ENCODE data around the gene MGAT4C. TPM values are rescaled to one million over a fixed set of nuclear protein-coding genes. Genes with fewer than 3 reads are reported as not detected.

The MGAT4C gene
- polyA plus RNA-seq, 1 donor (not counting 4 experiments of a cell fraction or from before 2014, with no cell fraction given): not detected

- no peak overlapping the region for H2AFZ ChIP-seq (ENCODE audit: control insufficient read depth, low read length)
- no peak overlapping the region for H3K4me2 ChIP-seq (ENCODE audit: control insufficient read depth, extremely low read depth, insufficient read depth, low read depth, low read length)
- FAIRE-seq (no peak), DNase-seq (ENCODE audit: low read depth, low spot score) (no peak)
- no peaks in the 10 kb centered on the region for H3K36me3 ChIP-seq (ENCODE audit: control insufficient read depth in 2 of 2, extremely low read depth in 1 of 2, insufficient read depth in 2 of 2, low read length in 2 of 2)
- H3K4me1 ChIP-seq (ENCODE audit: control insufficient read depth, extremely low read depth, insufficient read depth, low read length): no peaks in the 10 kb centered on the region
- H3K9ac ChIP-seq (ENCODE audit: control insufficient read depth, extremely low read depth, insufficient read depth, low read length): no peak overlapping the region
- no peaks in the 10 kb centered on the region for H3K79me2 ChIP-seq (ENCODE audit: control insufficient read depth, insufficient read depth, low read length)
- no peaks in the 10 kb centered on the region for H3K9me1 ChIP-seq (ENCODE audit: control insufficient read depth, extremely low read depth, insufficient read depth, low read length)
- TF ChIP-seq EZH2 (IDR thresholded peaks at IDR 0.05; ENCODE audit: low read length) (no peak), CTCF (optimal IDR thresholded peaks at IDR 0.05 in 1 of 3, IDR thresholded peaks at IDR 0.05 in 1 of 3, conservative IDR thresholded peaks at IDR 0.05 in 1 of 3; ENCODE audit: extremely low read depth in 1 of 3, insufficient read depth in 2 of 3, low read length in 3 of 3) (no peak)
- no peaks in the 10 kb centered on the region for H4K20me1 ChIP-seq (ENCODE audit: control insufficient read depth, extremely low read depth, insufficient read depth, low read length)
- no peaks in the 10 kb centered on the region for H3K27me3 ChIP-seq (ENCODE audit: control insufficient read depth, extremely low read depth, insufficient read depth, low read length)
- no peak overlapping the region for H3K27ac ChIP-seq (ENCODE audit: control insufficient read depth, insufficient read depth, low read length)
- no peak overlapping the region for H3K4me3 ChIP-seq (ENCODE audit: control insufficient read depth in 2 of 3, extremely low read depth in 1 of 3, insufficient read depth in 2 of 3, low read depth in 1 of 3, low read length in 3 of 3)
- dilution Hi-C loops (cut with MboI; ENCODE audit: extremely low pct_ligation_motif_present, low sequenced_read_pairs): no loop called here
- no peaks in the 10 kb centered on the region for H3K9me3 ChIP-seq (ENCODE audit: control insufficient read depth, low read depth, low read length)
These were observed 27.4 kb upstream of the MGAT4C start for GRCh38 chr12:86283620-86284019.

- H2AFZ ChIP-seq (ENCODE audit: control insufficient read depth, low read length): no peak overlapping the region
- no peaks in the 10 kb centered on the region for H3K9me1 ChIP-seq (ENCODE audit: control insufficient read depth, extremely low read depth, insufficient read depth, low read length)
- no peaks in the 10 kb centered on the region for H3K4me1 ChIP-seq (ENCODE audit: control insufficient read depth, extremely low read depth, insufficient read depth, low read length)
- H3K4me2 ChIP-seq (ENCODE audit: control insufficient read depth, extremely low read depth, insufficient read depth, low read depth, low read length): no peak overlapping the region
- no peak overlapping the region for H3K4me3 ChIP-seq (ENCODE audit: control insufficient read depth in 2 of 3, extremely low read depth in 1 of 3, insufficient read depth in 2 of 3, low read depth in 1 of 3, low read length in 3 of 3)
- no peaks in the 10 kb centered on the region for H3K79me2 ChIP-seq (ENCODE audit: control insufficient read depth, insufficient read depth, low read length)
- no peak for TF ChIP-seq CTCF (optimal IDR thresholded peaks at IDR 0.05 in 1 of 3, IDR thresholded peaks at IDR 0.05 in 1 of 3, conservative IDR thresholded peaks at IDR 0.05 in 1 of 3; ENCODE audit: extremely low read depth in 1 of 3, insufficient read depth in 2 of 3, low read length in 3 of 3)
- FAIRE-seq: no peak
- no peak for DNase-seq (ENCODE audit: low read depth, low spot score)
- dilution Hi-C loops (cut with MboI; ENCODE audit: extremely low pct_ligation_motif_present, low sequenced_read_pairs): no loop called here
- no peak overlapping the region for H3K9ac ChIP-seq (ENCODE audit: control insufficient read depth, extremely low read depth, insufficient read depth, low read length)
- H3K36me3 ChIP-seq (ENCODE audit: control insufficient read depth in 2 of 2, extremely low read depth in 1 of 2, insufficient read depth in 2 of 2, low read length in 2 of 2): no peaks in the 10 kb centered on the region
- no peaks in the 10 kb centered on the region for H4K20me1 ChIP-seq (ENCODE audit: control insufficient read depth, extremely low read depth, insufficient read depth, low read length)
- H3K27ac ChIP-seq (ENCODE audit: control insufficient read depth, insufficient read depth, low read length): no peak overlapping the region
- H3K9me3 ChIP-seq (ENCODE audit: control insufficient read depth, low read depth, low read length): no peaks in the 10 kb centered on the region
- H3K27me3 ChIP-seq (ENCODE audit: control insufficient read depth, extremely low read depth, insufficient read depth, low read length): no peaks in the 10 kb centered on the region
These were observed 19.2 kb upstream of the MGAT4C start for GRCh38 chr12:86275356-86275755.
